ENCODE data around the gene C6orf62. TPM values are rescaled to one million over a fixed set of nuclear protein-coding genes. Genes with fewer than 3 reads are reported as not detected.

The C6orf62 gene
- total and polyA plus RNA-seq, 2 of the 4 experiments (the other 2 are of a cell fraction) = 47.5 to 50.7 TPM

DNA sequence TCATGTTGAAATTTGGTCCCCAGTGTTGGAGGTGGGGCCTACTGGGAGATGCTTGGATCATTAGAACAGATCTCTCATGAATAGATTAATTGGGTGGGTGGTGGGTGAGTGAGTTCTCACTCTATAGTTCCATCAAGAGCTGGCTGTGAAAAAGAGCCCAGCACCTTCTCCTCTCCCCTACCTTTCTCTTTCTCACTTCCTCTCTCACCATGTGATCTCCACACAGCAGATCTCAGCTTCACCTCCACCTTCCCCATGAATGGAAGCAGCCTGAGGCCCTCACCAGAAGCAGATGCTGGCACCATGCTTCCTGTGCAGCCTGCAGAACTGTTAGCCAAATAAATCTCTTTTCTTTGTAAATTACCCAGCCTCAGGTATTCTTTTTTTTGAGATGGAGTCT, 42.9 kb upstream of the C6orf62 start:
- no peaks in the 10 kb centered on the region; the same call in 1 of the 2 replicates for H3K4me1 ChIP-seq (ENCODE audit: control insufficient read depth, insufficient read depth, low read length)
- no peaks in the 10 kb centered on the region for H3K9me3 ChIP-seq (ENCODE audit: control insufficient read depth, insufficient read depth, low read length)
- no peak for TF ChIP-seq POLR2A (IDR thresholded peaks at IDR 0.05; ENCODE audit: low read depth, low read length)
- no peak for TF ChIP-seq CHD1 (IDR thresholded peaks at IDR 0.05; ENCODE audit: low read depth, low read length)
- TF ChIP-seq, protein P1, sequence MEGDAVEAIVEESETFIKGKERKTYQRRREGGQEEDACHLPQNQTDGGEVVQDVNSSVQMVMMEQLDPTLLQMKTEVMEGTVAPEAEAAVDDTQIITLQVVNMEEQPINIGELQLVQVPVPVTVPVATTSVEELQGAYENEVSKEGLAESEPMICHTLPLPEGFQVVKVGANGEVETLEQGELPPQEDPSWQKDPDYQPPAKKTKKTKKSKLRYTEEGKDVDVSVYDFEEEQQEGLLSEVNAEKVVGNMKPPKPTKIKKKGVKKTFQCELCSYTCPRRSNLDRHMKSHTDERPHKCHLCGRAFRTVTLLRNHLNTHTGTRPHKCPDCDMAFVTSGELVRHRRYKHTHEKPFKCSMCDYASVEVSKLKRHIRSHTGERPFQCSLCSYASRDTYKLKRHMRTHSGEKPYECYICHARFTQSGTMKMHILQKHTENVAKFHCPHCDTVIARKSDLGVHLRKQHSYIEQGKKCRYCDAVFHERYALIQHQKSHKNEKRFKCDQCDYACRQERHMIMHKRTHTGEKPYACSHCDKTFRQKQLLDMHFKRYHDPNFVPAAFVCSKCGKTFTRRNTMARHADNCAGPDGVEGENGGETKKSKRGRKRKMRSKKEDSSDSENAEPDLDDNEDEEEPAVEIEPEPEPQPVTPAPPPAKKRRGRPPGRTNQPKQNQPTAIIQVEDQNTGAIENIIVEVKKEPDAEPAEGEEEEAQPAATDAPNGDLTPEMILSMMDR (conservative IDR thresholded peaks at IDR 0.05; ENCODE audit: low read depth, low read length) = no peak
- TF ChIP-seq BHLHE40 (IDR thresholded peaks at IDR 0.05; ENCODE audit: low read depth, low read length) = no peak
- TF ChIP-seq MAFK (IDR thresholded peaks at IDR 0.05; ENCODE audit: low read depth, low read length) = no peak
- TF ChIP-seq MAZ (IDR thresholded peaks at IDR 0.05; ENCODE audit: borderline replicate concordance, low read depth, low read length) = no peak
- TF ChIP-seq, protein P2, sequence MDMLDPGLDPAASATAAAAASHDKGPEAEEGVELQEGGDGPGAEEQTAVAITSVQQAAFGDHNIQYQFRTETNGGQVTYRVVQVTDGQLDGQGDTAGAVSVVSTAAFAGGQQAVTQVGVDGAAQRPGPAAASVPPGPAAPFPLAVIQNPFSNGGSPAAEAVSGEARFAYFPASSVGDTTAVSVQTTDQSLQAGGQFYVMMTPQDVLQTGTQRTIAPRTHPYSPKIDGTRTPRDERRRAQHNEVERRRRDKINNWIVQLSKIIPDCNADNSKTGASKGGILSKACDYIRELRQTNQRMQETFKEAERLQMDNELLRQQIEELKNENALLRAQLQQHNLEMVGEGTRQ (IDR thresholded peaks at IDR 0.05; ENCODE audit: low read depth, low read length) = no peak
- TF ChIP-seq NFE2L2 (IDR thresholded peaks at IDR 0.05; ENCODE audit: low read depth, low read length) = no peak
- no peak for TF ChIP-seq RCOR1 (IDR thresholded peaks at IDR 0.05; ENCODE audit: insufficient replicate concordance, low read length)
- TF ChIP-seq FOS (IDR thresholded peaks at IDR 0.05; ENCODE audit: low read depth, low read length) = no peak
- no peak for TF ChIP-seq MXI1 (IDR thresholded peaks at IDR 0.05; ENCODE audit: borderline replicate concordance, low read depth, low read length)
- no peak for TF ChIP-seq CEBPB (IDR thresholded peaks at IDR 0.05; ENCODE audit: low read depth, low read length)
- TF ChIP-seq RAD21 (IDR thresholded peaks at IDR 0.05; ENCODE audit: low read length) = no peak
- TF ChIP-seq ELK1 (IDR thresholded peaks at IDR 0.05; ENCODE audit: borderline replicate concordance, low read depth, low read length) = no peak
- TF ChIP-seq RFX5 (IDR thresholded peaks at IDR 0.05; ENCODE audit: low read depth, low read length) = no peak
- TF ChIP-seq SMC3 (IDR thresholded peaks at IDR 0.05; ENCODE audit: low read depth, low read length) = no peak
- no peak overlapping the region for H3K23ac ChIP-seq (ENCODE audit: low read depth, low read length)
- no peak overlapping the region for H2BK20ac ChIP-seq (ENCODE audit: low read depth, low read length)
- H3K27ac ChIP-seq (ENCODE audit: insufficient read depth, low read length) = no peak overlapping the region
- H4K91ac ChIP-seq (ENCODE audit: insufficient read depth, low read depth, low read length) = no peak overlapping the region
- H4K8ac ChIP-seq (ENCODE audit: low read depth in 2 of 2, low read length in 2 of 2) = no peak overlapping the region
- no peak overlapping the region for H3K4ac ChIP-seq (ENCODE audit: low read depth, low read length)
- no peaks in the 10 kb centered on the region for H3K36me3 ChIP-seq (ENCODE audit: control insufficient read depth, insufficient read depth, low read length)
- H3K56ac ChIP-seq (ENCODE audit: extremely low read depth, insufficient read depth, low read length) = no peak overlapping the region
- no peak overlapping the region for H2BK120ac ChIP-seq (ENCODE audit: low read depth, low read length)
- no peak overlapping the region for H3K9ac ChIP-seq (ENCODE audit: low read depth, low read length)
- BruUV-seq (replicated peaks) = no TSS peak
- no peak overlapping the region for H3K14ac ChIP-seq (replicated peaks; ENCODE audit: low read depth, low read length)
- H2AFZ ChIP-seq (replicated peaks; ENCODE audit: low read length, poor library complexity) = no peak overlapping the region
- intact Hi-C loops (cut with micrococcal nuclease) (loop anchor here (10.0 kb wide), 1 partner anchor 477 kb away; no protein-coding TSS in a partner anchor), dilution Hi-C loops (cut with HindIII; ENCODE audit: low sequenced_read_pairs, unreplicated experiment) (no loop called here), in situ Hi-C loops (cut with MboI; ENCODE audit: low sequenced_read_pairs) (loop anchor here (5.0 kb wide), 1 partner anchor 180 kb away; no protein-coding TSS in a partner anchor)
- no peak overlapping the region for H4K5ac ChIP-seq (ENCODE audit: low read depth, low read length)
- DNase-seq (no peak), ATAC-seq (ENCODE audit: low read depth) (no peak)
- no peaks in the 10 kb centered on the region; the same call in 1 of the 2 replicates for H3K9me1 ChIP-seq (ENCODE audit: insufficient read depth, low read length)
- ChIA-PET CTCF (no interaction called here), POLR2A (ENCODE audit: unreplicated experiment) (no interaction called here)
- H2AK5ac ChIP-seq (ENCODE audit: low read depth, low read length) = no peak overlapping the region
- no peaks in the 10 kb centered on the region for H3K79me1 ChIP-seq (ENCODE audit: low read depth in 1 of 2, low read length in 2 of 2)
- H3K4me2 ChIP-seq (ENCODE audit: low read depth, low read length) = no peak overlapping the region
- no peak overlapping the region for H3K18ac ChIP-seq (ENCODE audit: low read depth, low read length)
- H3K4me3 ChIP-seq (ENCODE audit: insufficient read depth, low read depth, low read length) = no peak overlapping the region
- no peak overlapping the region for H2BK5ac ChIP-seq (ENCODE audit: low read depth, low read length, poor library complexity, severe bottlenecking)
- H3K27me3 ChIP-seq (ENCODE audit: control insufficient read depth, insufficient read depth, low read length) = no peaks in the 10 kb centered on the region
- H4K20me1 ChIP-seq (ENCODE audit: insufficient read depth, low read length) = no peaks in the 10 kb centered on the region
- H2BK15ac ChIP-seq (ENCODE audit: low read depth, low read length) = no peak overlapping the region
- H2AK9ac ChIP-seq (replicated peaks; ENCODE audit: low read depth, low read length, poor library complexity) = no peak overlapping the region

Data from IMR-90 (cell line).